Activated CD8-positive, alpha-beta memory T cell treated with anti-CD3 and anti-CD28 coated beads for 4 hours (primary cell): ENCODE results near the gene C5orf63.
A peak's percentile ranks its signal among the peaks of the same experiment; 100 is the strongest.
"Not testable (repeated sequence)": the region's sequence is repeated elsewhere in the genome, so short reads cannot be mapped to it uniquely, and the experiment has no call there.

ENCODE experiments used
- DNase-seq, 2 donors: peaks; one replicate each; pipeline ENCODE4 v3.0.0-alpha.2; 2020; ENCODE audit warnings: low read depth in 2 of 2

C5orf63 gene

DNA sequence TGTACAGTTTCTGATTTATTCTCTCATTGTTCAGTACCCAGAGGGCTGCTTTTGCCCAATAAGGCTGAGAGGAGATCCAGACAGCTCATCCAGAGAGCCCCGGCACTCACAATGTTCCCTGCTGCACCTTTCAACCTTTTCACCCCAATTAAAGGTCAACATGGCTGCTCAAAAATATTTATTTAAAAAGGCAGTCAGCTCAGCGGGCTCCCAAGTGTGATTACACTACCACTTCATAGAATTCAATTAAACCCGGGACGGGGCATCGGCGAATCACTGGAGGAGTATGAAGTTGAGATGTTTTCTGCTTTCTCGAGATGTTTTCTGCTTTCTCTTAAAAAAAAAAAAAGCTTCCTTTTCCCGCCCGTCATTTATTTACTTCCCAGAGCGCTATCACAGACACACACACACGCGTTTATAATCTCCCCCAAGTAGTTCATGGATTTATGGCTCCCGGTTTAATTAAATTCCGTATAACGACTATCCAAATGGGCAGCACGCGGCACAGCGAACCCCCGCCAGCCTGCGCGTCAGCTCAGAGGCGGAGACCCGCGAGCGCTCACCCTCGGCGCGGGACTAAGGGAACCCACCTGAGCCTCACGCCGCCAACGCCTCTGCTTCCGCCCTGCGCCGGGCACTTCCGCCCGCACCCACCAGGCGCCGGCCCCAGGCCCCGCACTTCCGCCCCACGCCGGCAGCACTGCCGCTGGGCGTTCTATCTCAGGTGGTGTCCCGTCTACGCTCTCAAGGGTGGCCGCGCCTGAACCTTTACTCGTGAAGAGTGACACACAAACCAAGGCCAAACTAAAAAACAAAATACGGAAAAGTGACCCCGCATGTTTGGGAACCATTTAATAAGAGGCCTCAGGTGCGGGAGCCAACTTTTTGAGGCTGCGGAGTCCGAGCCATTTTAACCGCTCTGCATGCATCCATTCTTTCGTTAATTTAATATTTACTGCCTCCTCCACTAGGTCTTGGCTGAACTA is at the start of gene C5orf63:
C5orf63 (minus strand) TSS at position 642 of the 986 bp plus-strand sequence. CDS start 14,507 bp downstream, outside the sequence.
- peak; percentile 25 to 30 for DNase-seq

- DNase-seq: no peak
Measured at GRCh38 chr5:127112347-127112864, 39.1 kb upstream of the C5orf63 start.

DNA sequence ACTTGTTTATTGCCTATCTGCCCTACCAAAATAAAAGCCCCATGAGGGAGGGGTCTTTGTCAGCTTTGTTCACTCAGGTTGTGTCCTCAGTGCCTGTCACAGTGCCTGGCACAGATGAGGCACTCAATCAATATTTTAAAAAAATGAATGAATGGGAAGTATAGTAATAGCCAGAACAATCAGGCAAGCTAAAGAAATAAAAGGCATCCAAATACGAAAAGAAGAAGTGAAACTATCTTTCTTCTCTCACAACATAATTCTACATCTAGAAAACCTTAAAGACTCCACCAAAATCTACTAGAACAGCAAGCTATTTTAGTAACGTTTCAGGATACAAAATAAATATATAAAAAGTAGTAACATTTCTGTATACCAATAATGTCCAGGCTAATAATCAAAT is 37.8 kb upstream of the C5orf63 start:
- DNase-seq: no peak

- not testable (repeated sequence) for DNase-seq
Measured at GRCh38 chr5:127108624-127109260, 35.4 kb upstream of the C5orf63 start.

GRCh38 chr5:127101935-127102334 is 28.6 kb upstream of the C5orf63 start:
- no peak for DNase-seq

- DNase-seq: no peak
Measured at GRCh38 chr5:127101533-127101932, 28.2 kb upstream of the C5orf63 start.

- DNase-seq: no peak
Measured at GRCh38 chr5:127098241-127098640, 24.9 kb upstream of the C5orf63 start.

DNA sequence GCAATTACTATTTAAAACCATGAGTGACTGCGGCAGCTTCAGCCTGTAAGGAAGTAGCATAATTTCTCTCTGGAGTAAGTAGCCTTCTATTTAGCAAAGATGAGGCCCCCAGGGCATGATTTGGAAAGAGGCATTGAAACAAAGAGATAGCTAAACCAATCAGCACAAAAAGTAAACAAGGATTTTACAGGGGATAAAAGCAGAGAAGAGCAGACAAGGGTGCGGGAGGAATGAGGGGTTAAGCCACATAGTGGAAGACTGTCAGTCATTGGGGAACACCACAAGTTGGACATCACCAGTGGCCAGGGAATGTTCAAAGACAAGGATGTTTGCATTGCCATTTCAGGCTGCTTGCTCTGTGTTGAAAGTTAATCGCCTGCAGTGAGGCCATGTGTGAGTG is 24.0 kb upstream of the C5orf63 start:
- DNase-seq: no peak

GRCh38 chr5:127096328-127096993 is 23.2 kb upstream of the C5orf63 start:
- no peak for DNase-seq

- no peak for DNase-seq
Measured at GRCh38 chr5:127094161-127094814, 21.0 kb upstream of the C5orf63 start.

GRCh38 chr5:127092690-127093089 is 19.4 kb upstream of the C5orf63 start:
- no peak for DNase-seq

- no peak for DNase-seq
Measured at GRCh38 chr5:127089191-127089590, 15.9 kb upstream of the C5orf63 start.

DNA sequence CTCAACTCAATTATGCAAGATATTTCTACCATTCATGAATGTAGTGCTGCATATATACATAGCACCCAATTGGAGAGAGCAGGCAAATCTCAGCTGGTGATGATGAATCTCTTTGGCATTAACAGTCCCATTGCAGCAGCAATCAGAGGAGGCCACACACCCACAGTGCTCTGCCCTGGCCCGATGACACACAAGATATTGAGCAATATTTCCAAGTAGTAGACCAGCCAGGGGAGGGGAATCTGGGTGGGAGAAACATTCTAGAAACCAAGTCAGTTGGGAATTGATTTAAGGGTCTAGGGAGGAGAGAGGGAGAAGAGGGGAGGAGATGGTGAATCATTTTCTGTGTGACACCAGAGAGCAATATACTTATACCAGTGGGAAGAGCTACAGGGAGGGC is 14.9 kb upstream of the C5orf63 start:
- no peak for DNase-seq

DNA sequence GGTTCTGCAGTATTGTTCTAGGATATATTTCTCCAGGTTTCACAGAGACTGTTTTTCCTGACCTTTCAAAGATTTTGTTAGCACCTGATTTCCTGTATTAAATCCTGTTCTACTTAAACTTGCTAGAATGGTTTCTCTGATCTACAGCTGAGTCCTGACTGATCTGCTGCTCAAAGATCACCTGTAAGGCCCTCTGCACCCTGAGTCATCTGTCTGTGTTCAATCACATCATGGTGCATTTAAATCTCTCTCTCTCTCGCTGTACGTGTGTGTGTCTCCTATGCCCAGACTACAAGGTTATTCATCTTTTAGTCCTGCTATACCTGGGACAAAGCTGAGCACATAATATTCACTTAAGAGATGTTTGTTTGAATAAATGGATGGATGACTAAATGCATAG is 13.3 kb upstream of the C5orf63 start:
- no peak for DNase-seq

DNA sequence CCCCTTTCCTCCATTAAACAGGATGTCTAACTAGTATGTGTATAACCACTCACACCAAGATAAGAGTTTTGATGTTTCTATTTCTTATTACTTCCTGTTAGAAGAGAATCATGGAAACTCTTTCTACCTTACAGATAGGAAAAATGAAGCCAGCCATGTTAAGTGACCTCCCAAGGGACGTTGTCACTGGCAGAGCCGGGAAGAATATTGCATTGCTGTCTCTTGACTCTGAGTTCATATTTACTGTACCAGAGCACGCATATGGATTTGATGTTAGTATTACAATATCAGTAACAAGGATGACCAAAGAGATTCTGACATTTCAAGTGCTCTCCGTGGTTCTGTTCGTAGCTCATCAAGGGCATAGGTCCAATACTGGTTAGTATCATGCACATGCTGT is 12.5 kb upstream of the C5orf63 start:
- no peak for DNase-seq

DNA sequence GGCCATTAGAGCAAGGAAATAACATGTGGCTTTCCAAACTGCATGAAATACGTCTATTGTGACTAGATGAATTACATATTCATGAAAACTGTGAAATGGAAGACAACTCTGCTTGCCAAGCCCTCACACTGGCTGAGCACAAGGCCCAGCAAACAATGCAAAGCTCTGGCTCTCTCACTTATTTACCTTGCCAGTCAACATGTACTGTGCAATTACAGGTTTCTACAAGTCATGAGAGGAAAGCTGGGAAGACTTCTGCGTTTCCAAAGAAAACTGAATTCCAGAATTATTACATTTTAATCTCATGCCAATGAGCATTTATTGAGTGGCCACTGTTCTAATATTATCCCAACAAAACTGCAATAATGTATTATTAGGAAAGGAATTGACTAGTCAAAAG is 12.1 kb upstream of the C5orf63 start:
- DNase-seq: no peak

DNA sequence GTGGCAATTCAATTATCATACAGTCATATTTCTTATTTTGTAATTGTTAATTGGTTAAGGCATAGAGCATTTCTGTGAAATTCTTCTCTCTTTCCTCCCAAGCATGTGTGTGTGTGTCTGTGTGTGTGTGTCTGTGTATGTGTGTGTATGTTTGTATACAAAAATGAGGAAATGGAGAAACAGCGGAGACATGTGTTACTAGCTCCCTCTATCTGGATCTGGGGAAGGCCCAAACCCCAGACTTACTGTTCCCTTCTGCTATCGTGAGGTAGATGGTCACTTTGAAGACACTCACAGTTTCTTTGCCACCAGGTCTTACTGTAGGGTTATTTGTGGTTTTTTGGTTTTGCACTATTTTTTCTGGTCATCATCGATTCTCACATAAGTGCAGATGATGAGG is 11.4 kb upstream of the C5orf63 start:
- DNase-seq: no peak

DNA sequence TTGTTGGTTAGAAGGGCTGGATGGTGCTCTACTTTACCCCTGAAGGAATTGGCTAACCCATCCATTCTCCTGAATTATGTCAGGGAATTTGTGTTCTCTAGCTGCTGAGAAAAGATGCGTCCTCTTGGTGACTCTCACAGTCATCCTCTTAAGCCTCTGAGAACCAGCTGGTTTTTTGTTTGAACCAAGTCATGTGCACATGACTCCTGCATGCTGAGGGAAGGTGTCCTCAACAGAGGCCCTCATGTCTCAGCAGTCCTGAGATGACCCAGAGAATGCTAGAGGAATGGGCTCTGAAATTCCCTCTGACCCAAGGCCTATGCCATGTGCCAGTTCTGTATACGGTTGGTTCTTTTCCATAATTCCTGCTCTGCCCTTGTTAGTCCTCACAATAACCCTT is 10.4 kb upstream of the C5orf63 start:
- DNase-seq: no peak

DNA sequence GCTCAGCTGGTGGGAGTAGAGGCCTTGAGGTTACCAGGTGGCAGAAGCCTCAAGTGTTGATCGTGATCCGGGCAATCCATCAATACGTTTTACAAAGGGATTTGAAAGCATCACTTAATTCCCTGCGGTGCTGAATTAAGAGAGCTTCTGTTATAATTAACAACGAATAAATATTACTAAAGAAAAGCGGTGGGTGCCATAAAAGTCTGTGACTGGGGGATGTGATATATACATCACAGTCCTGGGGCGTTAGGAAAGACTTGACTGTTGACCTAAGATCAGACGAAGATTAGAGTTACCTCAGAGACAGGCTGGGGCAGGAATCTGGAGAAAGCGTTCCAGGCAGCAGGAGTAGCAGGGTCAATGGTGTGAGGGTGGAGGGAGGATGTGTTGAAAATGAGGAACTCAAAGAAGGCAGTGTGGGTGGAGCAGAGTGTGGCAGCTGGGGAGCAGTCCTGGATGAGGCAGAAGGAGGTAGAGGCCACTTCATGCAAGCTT is 6.7 kb upstream of the C5orf63 start:
- no peak for DNase-seq

DNA sequence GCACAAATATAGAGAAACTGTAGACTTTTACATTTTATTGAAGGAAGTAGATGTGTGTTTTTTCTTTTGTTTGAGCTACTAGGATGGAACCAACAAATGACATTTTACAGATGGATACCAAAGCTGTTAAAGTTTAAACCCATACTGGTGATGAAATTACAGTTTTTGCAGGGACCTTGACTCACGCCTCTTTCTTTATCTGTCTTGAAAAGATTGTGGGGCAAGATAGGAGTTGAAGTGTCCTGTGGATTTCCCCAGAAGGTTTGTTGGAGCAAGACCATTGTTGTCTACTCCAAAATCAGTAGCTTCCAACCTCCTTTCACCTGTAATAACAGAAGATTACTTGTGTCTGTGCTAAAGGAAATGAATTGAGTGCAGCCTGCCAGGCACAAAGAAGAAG is 4.1 kb upstream of the C5orf63 start:
- no peak for DNase-seq

- no peak for DNase-seq
Measured at GRCh38 chr5:127076315-127077129, 3.2 kb upstream of the C5orf63 start.
